ENCODE measurements around the gene DAB2. TPM values are rescaled to one million over a fixed set of nuclear protein-coding genes. Genes with fewer than 3 reads are reported as not detected.
A peak's percentile ranks its signal among the peaks of the same experiment; 100 is the strongest.

DAB2 gene
- total RNA-seq, 4 donors from 2014 or later, result 30.8 to 121 (median 47.4) TPM

DNA sequence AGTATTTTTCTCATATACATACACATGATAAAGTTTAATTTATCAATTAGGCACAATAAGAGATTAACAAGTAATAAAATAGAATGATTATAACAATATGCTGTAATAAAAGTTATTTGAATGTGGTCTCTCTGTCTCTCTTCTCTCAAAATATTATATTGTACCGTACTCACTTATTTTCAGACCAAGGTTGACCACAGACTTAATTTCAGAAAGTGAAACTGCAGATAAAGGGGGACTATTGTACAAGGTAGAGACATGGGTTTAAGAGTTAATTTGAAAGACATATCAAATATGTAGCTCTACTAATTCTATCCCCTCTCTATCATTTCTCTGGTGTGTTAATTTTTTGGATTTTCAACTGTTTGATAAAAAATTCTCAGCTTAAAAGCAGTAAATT, 40.5 kb downstream of the DAB2 start:
- Histone ChIP-seq H3K36me3 (peaks cover 0 to 85% of the 10 kb centered on the region in 2 donors), H3K4me3 (no peak overlapping the region), H3K27ac (no peak overlapping the region), H3K4me1 (peaks cover 0 to 11% (median 0%) of the 10 kb centered on the region in 3 donors), H3K27me3 (no peaks in the 10 kb centered on the region), H3K9me3 (no peaks in the 10 kb centered on the region)
- ATAC-seq, result no peak
- WGBS, 2 donors (ENCODE audit: low coverage in 1 of 2), result 86 to 100% methylated on average over 1 of the region's 1 CpG
- TF ChIP-seq POLR2AphosphoS5 (IDR thresholded peaks at IDR 0.05) (no peak), EP300 (IDR thresholded peaks at IDR 0.05) (no peak), CTCF (IDR thresholded peaks at IDR 0.05) (no peak), POLR2A (IDR thresholded peaks at IDR 0.05) (no peak)

GRCh38 chr5:39381376-39381775, 43.4 kb downstream of the DAB2 start:
- TF ChIP-seq POLR2A (IDR thresholded peaks at IDR 0.05) (no peak), EP300 (IDR thresholded peaks at IDR 0.05) (no peak), CTCF (IDR thresholded peaks at IDR 0.05) (no peak), POLR2AphosphoS5 (IDR thresholded peaks at IDR 0.05) (no peak)
- no peak for ATAC-seq
- WGBS, 2 donors (ENCODE audit: low coverage in 1 of 2), result 100% methylated on average over 1 of the region's 3 CpGs
- no peaks in the 10 kb centered on the region for H3K9me3 ChIP-seq
- H3K36me3 ChIP-seq, result peaks cover 0 to 69% of the 10 kb centered on the region in 2 donors
- H3K4me1 ChIP-seq, result peaks cover 0 to 11% (median 0%) of the 10 kb centered on the region in 3 donors
- no peaks in the 10 kb centered on the region for H3K27me3 ChIP-seq
- H3K27ac ChIP-seq, result no peak overlapping the region
- H3K4me3 ChIP-seq, result no peak overlapping the region

DNA sequence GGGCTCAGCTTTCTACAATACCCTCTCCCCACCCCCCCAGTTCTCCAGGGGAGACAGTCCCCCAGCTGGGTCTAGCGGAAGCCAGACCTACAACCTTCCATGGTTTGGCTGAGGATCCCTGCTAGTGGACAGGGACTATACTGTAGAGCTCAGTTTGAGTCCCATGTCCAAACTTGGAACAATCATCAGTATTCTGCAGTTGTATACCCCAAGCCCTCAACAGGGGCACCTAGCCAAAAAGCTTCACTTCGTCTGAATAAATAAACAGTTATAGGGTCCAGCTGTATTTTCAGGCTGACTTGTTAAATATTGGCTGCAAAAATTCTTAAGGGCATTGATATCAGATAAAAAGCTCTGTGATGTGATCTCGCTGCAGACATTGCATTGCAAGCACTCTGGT, 45.1 kb downstream of the DAB2 start:
- WGBS, 2 donors (ENCODE audit: low coverage in 1 of 2), result 44 to 55% methylated on average over 2 to 3 of the region's 3 CpGs
- H3K4me1 ChIP-seq, result peaks cover 0 to 11% (median 0%) of the 10 kb centered on the region in 3 donors
- H3K4me3 ChIP-seq, result no peak overlapping the region
- TF ChIP-seq CTCF (IDR thresholded peaks at IDR 0.05) (no peak), POLR2AphosphoS5 (IDR thresholded peaks at IDR 0.05) (no peak), EP300 (IDR thresholded peaks at IDR 0.05) (no peak), POLR2A (IDR thresholded peaks at IDR 0.05) (no peak)
- no peak for ATAC-seq
- no peak overlapping the region for H3K27ac ChIP-seq
- H3K36me3 ChIP-seq, result peaks cover 0 to 75% of the 10 kb centered on the region in 2 donors
- no peaks in the 10 kb centered on the region for H3K27me3 ChIP-seq
- no peaks in the 10 kb centered on the region for H3K9me3 ChIP-seq

GRCh38 chr5:39377613-39378012, 47.2 kb downstream of the DAB2 start:
- peaks cover 0 to 11% (median 0%) of the 10 kb centered on the region in 3 donors for H3K4me1 ChIP-seq
- no peak overlapping the region for H3K27ac ChIP-seq
- ATAC-seq, result no peak
- TF ChIP-seq POLR2A (IDR thresholded peaks at IDR 0.05) (no peak), POLR2AphosphoS5 (IDR thresholded peaks at IDR 0.05) (no peak)
- H3K9me3 ChIP-seq, result no peaks in the 10 kb centered on the region
- no peak overlapping the region for H3K4me3 ChIP-seq
- WGBS, 2 donors (ENCODE audit: low coverage in 1 of 2), result 25 to 38% methylated on average over 2 of the region's 2 CpGs
- H3K36me3 ChIP-seq, result peaks cover 0 to 81% of the 10 kb centered on the region in 2 donors
- no peaks in the 10 kb centered on the region for H3K27me3 ChIP-seq

- peaks cover 0 to 11% (median 0%) of the 10 kb centered on the region in 3 donors for H3K4me1 ChIP-seq
- H3K36me3 ChIP-seq, result peaks cover 0 to 81% of the 10 kb centered on the region in 2 donors
- no peaks in the 10 kb centered on the region for H3K27me3 ChIP-seq
- WGBS, 2 donors (ENCODE audit: low coverage in 1 of 2), result 54 to 56% methylated on average over 1 to 3 of the region's 3 CpGs
- TF ChIP-seq CTCF (IDR thresholded peaks at IDR 0.05) (peak; percentile 66 to 80 (median 67)), POLR2AphosphoS5 (IDR thresholded peaks at IDR 0.05) (peak; percentile 25), EP300 (IDR thresholded peaks at IDR 0.05) (no peak), POLR2A (IDR thresholded peaks at IDR 0.05) (no peak)
- ATAC-seq, result peak; percentile 51
- no peaks in the 10 kb centered on the region for H3K9me3 ChIP-seq
- H3K4me3 ChIP-seq, result no peak overlapping the region
- peak overlapping the region in 1 of 4 donors; percentile 10 for H3K27ac ChIP-seq
Measured at GRCh38 chr5:39376293-39376714, 48.5 kb downstream of the DAB2 start.

All from gastroesophageal sphincter (tissue), 4 donors.